ENCODE measurements around the gene NBEA.

DNA sequence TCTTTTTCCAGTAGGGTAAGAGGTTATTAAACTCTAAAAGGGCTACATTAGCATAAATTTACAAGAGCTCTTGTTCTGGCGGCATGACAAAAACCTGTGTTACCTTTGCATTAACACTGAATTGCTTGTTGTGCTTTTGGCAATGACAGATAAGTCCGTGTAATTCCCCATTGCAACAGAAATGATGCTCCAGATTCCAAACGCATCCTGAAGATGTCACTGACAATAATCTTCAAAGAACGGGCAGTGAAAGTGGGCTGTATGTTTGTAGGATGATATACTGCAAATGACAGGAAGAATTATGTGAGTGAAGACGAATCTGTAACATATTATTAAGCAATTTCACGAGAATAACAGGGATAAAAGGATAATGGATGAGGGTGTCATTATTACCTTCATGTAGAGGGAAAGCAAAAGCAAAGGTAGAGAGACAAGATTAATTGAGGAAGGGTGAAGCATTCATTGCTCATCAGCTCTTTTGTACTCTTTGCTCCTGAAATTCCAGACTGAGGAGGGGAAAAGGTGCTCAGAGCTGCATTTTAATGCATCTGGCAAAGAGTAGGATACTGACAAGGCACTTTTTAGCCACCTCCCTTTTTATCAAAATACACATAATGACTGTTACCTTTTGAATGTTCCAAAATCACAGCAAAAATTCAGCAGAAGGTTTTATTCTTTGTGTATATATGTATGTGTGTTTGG, 572.9 kb downstream of the NBEA start:
- TF ChIP-seq POLR2A (IDR thresholded peaks at IDR 0.05) = no peak
- TF ChIP-seq, protein P1, sequence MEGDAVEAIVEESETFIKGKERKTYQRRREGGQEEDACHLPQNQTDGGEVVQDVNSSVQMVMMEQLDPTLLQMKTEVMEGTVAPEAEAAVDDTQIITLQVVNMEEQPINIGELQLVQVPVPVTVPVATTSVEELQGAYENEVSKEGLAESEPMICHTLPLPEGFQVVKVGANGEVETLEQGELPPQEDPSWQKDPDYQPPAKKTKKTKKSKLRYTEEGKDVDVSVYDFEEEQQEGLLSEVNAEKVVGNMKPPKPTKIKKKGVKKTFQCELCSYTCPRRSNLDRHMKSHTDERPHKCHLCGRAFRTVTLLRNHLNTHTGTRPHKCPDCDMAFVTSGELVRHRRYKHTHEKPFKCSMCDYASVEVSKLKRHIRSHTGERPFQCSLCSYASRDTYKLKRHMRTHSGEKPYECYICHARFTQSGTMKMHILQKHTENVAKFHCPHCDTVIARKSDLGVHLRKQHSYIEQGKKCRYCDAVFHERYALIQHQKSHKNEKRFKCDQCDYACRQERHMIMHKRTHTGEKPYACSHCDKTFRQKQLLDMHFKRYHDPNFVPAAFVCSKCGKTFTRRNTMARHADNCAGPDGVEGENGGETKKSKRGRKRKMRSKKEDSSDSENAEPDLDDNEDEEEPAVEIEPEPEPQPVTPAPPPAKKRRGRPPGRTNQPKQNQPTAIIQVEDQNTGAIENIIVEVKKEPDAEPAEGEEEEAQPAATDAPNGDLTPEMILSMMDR (IDR thresholded peaks at IDR 0.05) = no peak
